ENCODE results near the gene CLEC20A. TPM values are rescaled to one million over a fixed set of nuclear protein-coding genes. Genes with fewer than 3 reads are reported as not detected.

The CLEC20A gene
- total RNA-seq, 1 experiment from 2014 or later, result not detected

- intact Hi-C loops (cut with micrococcal nuclease), result no loop called here
- no peak overlapping the region for H3K4me3 Mint-ChIP-seq (ENCODE audit: unreplicated experiment)
- no peaks in the 10 kb centered on the region for H3K9me3 Mint-ChIP-seq (ENCODE audit: unreplicated experiment)
- TF ChIP-seq CTCF (IDR thresholded peaks at IDR 0.05; ENCODE audit: unreplicated experiment), result no peak
- no TSS peak for BruUV-seq (replicated peaks)
- no peak overlapping the region for H3K27ac Mint-ChIP-seq (ENCODE audit: low read depth, unreplicated experiment)
- no peak for DNase-seq (ENCODE audit: unreplicated experiment)
- ChIA-PET CTCF (interaction anchor here (0.6 to 1.3 kb wide), 2 partner anchors 10 to 18 kb away, joined by 5 to 6 read pairs; no protein-coding TSS in a partner anchor), POLR2A (interaction anchor here (0.7 kb wide), 1 partner anchor 22 kb away, joined by 3 read pairs; no protein-coding TSS in a partner anchor)
- peaks cover 37% of the 10 kb centered on the region for H3K36me3 Mint-ChIP-seq (ENCODE audit: insufficient read depth, unreplicated experiment)
- no peaks in the 10 kb centered on the region for H3K27me3 Mint-ChIP-seq (ENCODE audit: insufficient read depth, unreplicated experiment)
- peaks cover 10% of the 10 kb centered on the region for H3K4me1 Mint-ChIP-seq (ENCODE audit: insufficient read depth, unreplicated experiment)
Observed at GRCh38 chr1:178452013-178452412, 44.8 kb downstream of the CLEC20A start.

- ChIA-PET POLR2A (interaction anchor here (0.7 kb wide), 3 partner anchors 22 to 857 kb away, joined by 3 read pairs; no protein-coding TSS in a partner anchor), CTCF (interaction anchor here (0.6 to 1.3 kb wide), 3 partner anchors 9 to 50 kb away, joined by 3 to 6 read pairs (median 5); no protein-coding TSS in a partner anchor)
- Mint-ChIP-seq H3K4me3 (ENCODE audit: unreplicated experiment) (no peak overlapping the region), H3K27ac (ENCODE audit: low read depth, unreplicated experiment) (no peak overlapping the region), H3K4me1 (ENCODE audit: insufficient read depth, unreplicated experiment) (peaks cover 9% of the 10 kb centered on the region), H3K27me3 (ENCODE audit: insufficient read depth, unreplicated experiment) (no peaks in the 10 kb centered on the region), H3K9me3 (ENCODE audit: unreplicated experiment) (no peaks in the 10 kb centered on the region), H3K36me3 (ENCODE audit: insufficient read depth, unreplicated experiment) (peaks cover 32% of the 10 kb centered on the region)
- no peak for TF ChIP-seq CTCF (IDR thresholded peaks at IDR 0.05; ENCODE audit: unreplicated experiment)
- DNase-seq (ENCODE audit: unreplicated experiment), result no peak
- intact Hi-C loops (cut with micrococcal nuclease), result no loop called here
- no TSS peak for BruUV-seq (replicated peaks)
Observed at GRCh38 chr1:178451529-178451928, 45.2 kb downstream of the CLEC20A start.

GRCh38 chr1:178450871-178451270 lies 45.9 kb downstream of the CLEC20A start:
- H3K36me3 Mint-ChIP-seq (ENCODE audit: insufficient read depth, unreplicated experiment), result peaks cover 32% of the 10 kb centered on the region
- peak; percentile 13 for DNase-seq (ENCODE audit: unreplicated experiment)
- H3K4me3 Mint-ChIP-seq (ENCODE audit: unreplicated experiment), result no peak overlapping the region
- H3K9me3 Mint-ChIP-seq (ENCODE audit: unreplicated experiment), result no peaks in the 10 kb centered on the region
- no peak overlapping the region for H3K27ac Mint-ChIP-seq (ENCODE audit: low read depth, unreplicated experiment)
- H3K27me3 Mint-ChIP-seq (ENCODE audit: insufficient read depth, unreplicated experiment), result no peaks in the 10 kb centered on the region
- intact Hi-C loops (cut with micrococcal nuclease), result no loop called here
- H3K4me1 Mint-ChIP-seq (ENCODE audit: insufficient read depth, unreplicated experiment), result peaks cover 5% of the 10 kb centered on the region
- BruUV-seq (replicated peaks), result no TSS peak
- no peak for TF ChIP-seq CTCF (IDR thresholded peaks at IDR 0.05; ENCODE audit: unreplicated experiment)
- POLR2A ChIA-PET, result interaction anchor here (0.7 to 1.6 kb wide), 4 partner anchors 13 to 902 kb away, joined by 3 read pairs; no protein-coding TSS in a partner anchor
- CTCF ChIA-PET, result interaction anchor here (0.5 to 1.3 kb wide), 3 partner anchors 9 to 1364 kb away, joined by 3 to 6 read pairs (median 3); no protein-coding TSS in a partner anchor

GRCh38 chr1:178442925-178443324 lies 53.8 kb downstream of the CLEC20A start:
- intact Hi-C loops (cut with micrococcal nuclease), result no loop called here
- ChIA-PET POLR2A (interaction anchor here (0.6 to 1.9 kb wide), 2 partner anchors 9 to 25 kb away, joined by 3 to 8 read pairs; no protein-coding TSS in a partner anchor), CTCF (interaction anchor here (0.7 to 1.0 kb wide), 2 partner anchors 8 to 99 kb away, joined by 3 to 6 read pairs; no protein-coding TSS in a partner anchor)
- peaks cover 54% of the 10 kb centered on the region for H3K36me3 Mint-ChIP-seq (ENCODE audit: insufficient read depth, unreplicated experiment)
- BruUV-seq (replicated peaks), result TSS peak; percentile 12
- no peaks in the 10 kb centered on the region for H3K9me3 Mint-ChIP-seq (ENCODE audit: unreplicated experiment)
- peaks cover 6% of the 10 kb centered on the region for H3K4me1 Mint-ChIP-seq (ENCODE audit: insufficient read depth, unreplicated experiment)
- no peak overlapping the region for H3K4me3 Mint-ChIP-seq (ENCODE audit: unreplicated experiment)
- H3K27me3 Mint-ChIP-seq (ENCODE audit: insufficient read depth, unreplicated experiment), result no peaks in the 10 kb centered on the region
- H3K27ac Mint-ChIP-seq (ENCODE audit: low read depth, unreplicated experiment), result no peak overlapping the region
- TF ChIP-seq CTCF (IDR thresholded peaks at IDR 0.05; ENCODE audit: unreplicated experiment), result no peak
- no peak for DNase-seq (ENCODE audit: unreplicated experiment)
